Neural cell (in vitro differentiated cells): Measurements from ENCODE around the gene GTSE1. TPM values are rescaled to one million over a fixed set of nuclear protein-coding genes. Genes with fewer than 3 reads are reported as not detected.

Experiments used
- H2AFZ ChIP-seq: fragments of 200-600, 300-800 bp; sonication (generic), shearing (Covaris generic); 2 replicates; pipeline ENCODE4 v1.6.0; 2014; ENCODE audit warnings: low read depth, mild to moderate bottlenecking, antibody characterized with exemption, low read length, moderate library complexity
- H3F3A ChIP-seq: fragments of 200-600 bp; shearing (Covaris generic); 2 replicates; pipeline ENCODE4 v1.6.1; 2016; ENCODE audit warnings: mild to moderate bottlenecking, moderate library complexity, mixed read lengths, antibody characterized with exemption, low read length; ENCODE audit not compliant: insufficient read depth, poor library complexity, severe bottlenecking
- H3K27ac ChIP-seq: fragments of 200-600, 300-800 bp; sonication (generic), shearing (Covaris generic); 2 replicates; pipeline ENCODE4 v1.5.1; 2014; ENCODE audit warnings: mild to moderate bottlenecking, low read length, moderate library complexity
- H3K27me3 ChIP-seq: fragments of 300-800, 200-600 bp; sonication (generic), shearing (Covaris generic); 2 replicates; pipeline ENCODE4 v1.6.0; 2014; ENCODE audit warnings: mild to moderate bottlenecking, low read depth, low read length, moderate library complexity; ENCODE audit not compliant: insufficient read depth
- H3K36me3 ChIP-seq: fragments of 300-800, 200-600 bp; sonication (generic), shearing (Covaris generic); 2 replicates; pipeline ENCODE4 v1.5.1; 2014; ENCODE audit warnings: mild to moderate bottlenecking, antibody characterized with exemption, low read length, moderate library complexity; ENCODE audit not compliant: insufficient read depth
- H3K4me2 ChIP-seq: fragments of 300-800, 200-600 bp; sonication (generic), shearing (Covaris generic); 2 replicates; pipeline ENCODE4 v1.6.0; 2014; ENCODE audit warnings: mild to moderate bottlenecking, low read length
- H3K4me3 ChIP-seq: fragments of 300-800, 200-600 bp; sonication (generic), shearing (Covaris generic); 2 replicates; pipeline ENCODE4 v1.5.1; 2014; ENCODE audit warnings: mild to moderate bottlenecking, low read length, moderate library complexity
- H3K79me2 ChIP-seq: fragments of 200-600 bp; shearing (Covaris generic); replicated peaks from 2 replicates; pipeline ENCODE4 v1.6.0; 2014; ENCODE audit warnings: mild to moderate bottlenecking, low read length, moderate library complexity; ENCODE audit not compliant: insufficient read depth
- H3K9ac ChIP-seq: fragments of 300-800, 200-600 bp; sonication (generic), shearing (Covaris generic); 2 replicates; pipeline ENCODE4 v1.6.1; 2016; ENCODE audit warnings: mild to moderate bottlenecking, low read length, mixed read lengths
- H3K9me2 ChIP-seq: fragments of 200-600 bp; shearing (Covaris generic); 2 replicates; pipeline ENCODE4 v1.6.1; 2016; ENCODE audit warnings: mild to moderate bottlenecking, low read length, mixed read lengths; ENCODE audit not compliant: insufficient read depth
- H3K9me3 ChIP-seq: fragments of 200-600, 300-800 bp; sonication (generic), shearing (Covaris generic); 2 replicates; pipeline ENCODE4 v1.6.1; 2016; ENCODE audit warnings: mild to moderate bottlenecking, mixed run types, low read length, moderate library complexity, mixed read lengths
- H4K20me1 ChIP-seq: fragments of 200-600 bp; shearing (Covaris generic); 2 replicates; pipeline ENCODE4 v1.6.1; 2016; ENCODE audit warnings: mild to moderate bottlenecking, mixed run types; ENCODE audit not compliant: insufficient read depth
- EP300 ChIP-seq: fragments of 450-650 bp; conservative IDR thresholded peaks from 2 replicates; pipeline ENCODE4 v1.6.1; 2014; ENCODE audit warnings: antibody characterized with exemption, mild to moderate bottlenecking, moderate library complexity; ENCODE audit not compliant: poor library complexity, severe bottlenecking
- EZH2 ChIP-seq: fragments of 200-600, 300-800 bp; shearing (Covaris generic), sonication (generic); IDR thresholded peaks from 2 replicates; pipeline ENCODE4 v1.6.1; 2014; ENCODE audit warnings: antibody characterized with exemption, low read length, borderline replicate concordance, mild to moderate bottlenecking; ENCODE audit not compliant: insufficient read depth, poor library complexity, severe bottlenecking
- MXI1 ChIP-seq: fragments of 450-650 bp; conservative IDR thresholded peaks from 2 replicates; pipeline ENCODE4 v1.6.1; 2014; ENCODE audit warnings: antibody characterized with exemption, mild to moderate bottlenecking; ENCODE audit not compliant: poor library complexity, severe bottlenecking
- POLR2AphosphoS5 ChIP-seq: IDR thresholded peaks from 2 replicates; pipeline ENCODE4 v1.6.1; 2012
- RAD21 ChIP-seq: fragments of 450-650 bp; conservative IDR thresholded peaks from 2 replicates; pipeline ENCODE4 v1.6.1; 2014; ENCODE audit warnings: antibody characterized with exemption, mild to moderate bottlenecking, moderate library complexity
- SMC3 ChIP-seq: fragments of 450-650 bp; conservative IDR thresholded peaks from 2 replicates; pipeline ENCODE4 v1.6.1; 2014; ENCODE audit warnings: antibody characterized with exemption, mild to moderate bottlenecking, moderate library complexity; ENCODE audit not compliant: poor library complexity
- TAF1 ChIP-seq: IDR thresholded peaks from 2 replicates; pipeline ENCODE4 v1.6.1; 2012; ENCODE audit warnings: low read depth
- polyA plus RNA-seq: library from polyadenylated mRNA; depleted of rRNA; stranded (reverse); fragments of >200 nt; gene quantifications from 2 replicates; pipeline ENCODE4 v1.2.3, GENCODE V29; 2014
- TF ChIP-seq, protein P1 (sequence below): IDR thresholded peaks from 2 replicates; pipeline ENCODE4 v1.6.1; 2012; ENCODE audit warnings: borderline replicate concordance
- TF ChIP-seq, protein P2 (sequence below): fragments of 450-650 bp; IDR thresholded peaks from 2 replicates; pipeline ENCODE4 v1.5.1; 2014; ENCODE audit warnings: antibody characterized with exemption, mild to moderate bottlenecking, moderate library complexity; ENCODE audit not compliant: poor library complexity, severe bottlenecking

GTSE1 gene
- polyA plus RNA-seq, 1 donor from 2014 or later = 0.28 TPM

- Histone ChIP-seq H3K27ac (no peak overlapping the region), H3K27me3 (no peaks in the 10 kb centered on the region), H3K4me3 (no peak overlapping the region), H3F3A (no peaks in the 10 kb centered on the region), H3K36me3 (no peaks in the 10 kb centered on the region), H2AFZ (no peak overlapping the region), H4K20me1 (no peaks in the 10 kb centered on the region), H3K79me2 (no peaks in the 10 kb centered on the region), H3K4me2 (no peak overlapping the region), H3K9me2 (no peaks in the 10 kb centered on the region), H3K9ac (no peak overlapping the region), H3K9me3 (no peaks in the 10 kb centered on the region)
- TF ChIP-seq EZH2 (no peak), EP300 (no peak), RAD21 (no peak), POLR2AphosphoS5 (no peak), MXI1 (no peak), SMC3 (no peak), TAF1 (no peak)
- TF ChIP-seq, protein P1, sequence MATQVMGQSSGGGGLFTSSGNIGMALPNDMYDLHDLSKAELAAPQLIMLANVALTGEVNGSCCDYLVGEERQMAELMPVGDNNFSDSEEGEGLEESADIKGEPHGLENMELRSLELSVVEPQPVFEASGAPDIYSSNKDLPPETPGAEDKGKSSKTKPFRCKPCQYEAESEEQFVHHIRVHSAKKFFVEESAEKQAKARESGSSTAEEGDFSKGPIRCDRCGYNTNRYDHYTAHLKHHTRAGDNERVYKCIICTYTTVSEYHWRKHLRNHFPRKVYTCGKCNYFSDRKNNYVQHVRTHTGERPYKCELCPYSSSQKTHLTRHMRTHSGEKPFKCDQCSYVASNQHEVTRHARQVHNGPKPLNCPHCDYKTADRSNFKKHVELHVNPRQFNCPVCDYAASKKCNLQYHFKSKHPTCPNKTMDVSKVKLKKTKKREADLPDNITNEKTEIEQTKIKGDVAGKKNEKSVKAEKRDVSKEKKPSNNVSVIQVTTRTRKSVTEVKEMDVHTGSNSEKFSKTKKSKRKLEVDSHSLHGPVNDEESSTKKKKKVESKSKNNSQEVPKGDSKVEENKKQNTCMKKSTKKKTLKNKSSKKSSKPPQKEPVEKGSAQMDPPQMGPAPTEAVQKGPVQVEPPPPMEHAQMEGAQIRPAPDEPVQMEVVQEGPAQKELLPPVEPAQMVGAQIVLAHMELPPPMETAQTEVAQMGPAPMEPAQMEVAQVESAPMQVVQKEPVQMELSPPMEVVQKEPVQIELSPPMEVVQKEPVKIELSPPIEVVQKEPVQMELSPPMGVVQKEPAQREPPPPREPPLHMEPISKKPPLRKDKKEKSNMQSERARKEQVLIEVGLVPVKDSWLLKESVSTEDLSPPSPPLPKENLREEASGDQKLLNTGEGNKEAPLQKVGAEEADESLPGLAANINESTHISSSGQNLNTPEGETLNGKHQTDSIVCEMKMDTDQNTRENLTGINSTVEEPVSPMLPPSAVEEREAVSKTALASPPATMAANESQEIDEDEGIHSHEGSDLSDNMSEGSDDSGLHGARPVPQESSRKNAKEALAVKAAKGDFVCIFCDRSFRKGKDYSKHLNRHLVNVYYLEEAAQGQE = no peak
- TF ChIP-seq, protein P2, sequence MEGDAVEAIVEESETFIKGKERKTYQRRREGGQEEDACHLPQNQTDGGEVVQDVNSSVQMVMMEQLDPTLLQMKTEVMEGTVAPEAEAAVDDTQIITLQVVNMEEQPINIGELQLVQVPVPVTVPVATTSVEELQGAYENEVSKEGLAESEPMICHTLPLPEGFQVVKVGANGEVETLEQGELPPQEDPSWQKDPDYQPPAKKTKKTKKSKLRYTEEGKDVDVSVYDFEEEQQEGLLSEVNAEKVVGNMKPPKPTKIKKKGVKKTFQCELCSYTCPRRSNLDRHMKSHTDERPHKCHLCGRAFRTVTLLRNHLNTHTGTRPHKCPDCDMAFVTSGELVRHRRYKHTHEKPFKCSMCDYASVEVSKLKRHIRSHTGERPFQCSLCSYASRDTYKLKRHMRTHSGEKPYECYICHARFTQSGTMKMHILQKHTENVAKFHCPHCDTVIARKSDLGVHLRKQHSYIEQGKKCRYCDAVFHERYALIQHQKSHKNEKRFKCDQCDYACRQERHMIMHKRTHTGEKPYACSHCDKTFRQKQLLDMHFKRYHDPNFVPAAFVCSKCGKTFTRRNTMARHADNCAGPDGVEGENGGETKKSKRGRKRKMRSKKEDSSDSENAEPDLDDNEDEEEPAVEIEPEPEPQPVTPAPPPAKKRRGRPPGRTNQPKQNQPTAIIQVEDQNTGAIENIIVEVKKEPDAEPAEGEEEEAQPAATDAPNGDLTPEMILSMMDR = no peak
Observed at GRCh38 chr22:46358766-46359165, 62.1 kb downstream of the GTSE1 start.

DNA sequence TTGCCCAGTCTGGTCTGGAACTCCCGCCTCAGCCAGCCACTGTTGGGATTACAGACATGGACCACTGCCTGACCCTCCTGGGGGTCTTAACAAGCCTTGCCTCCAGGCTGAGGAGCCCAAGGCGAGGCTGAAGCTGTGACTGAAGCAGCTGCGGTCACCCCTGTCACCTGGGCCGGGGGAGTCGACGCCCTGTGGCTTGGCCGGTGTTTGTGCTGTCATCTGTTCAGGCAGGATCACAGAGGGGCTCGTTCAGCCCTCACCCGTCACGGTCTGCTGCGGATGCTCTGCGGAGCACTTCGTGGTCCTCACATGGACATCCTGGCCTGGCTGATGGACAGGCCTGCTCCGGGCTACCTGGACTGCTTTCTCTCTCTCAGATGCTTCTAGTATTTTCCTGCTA, 62.7 kb downstream of the GTSE1 start:
- H3F3A ChIP-seq = no peaks in the 10 kb centered on the region
- no peak overlapping the region for H3K9ac ChIP-seq
- H3K4me3 ChIP-seq = no peak overlapping the region
- no peaks in the 10 kb centered on the region for H3K27me3 ChIP-seq
- no peak overlapping the region for H3K27ac ChIP-seq
- H3K36me3 ChIP-seq = no peaks in the 10 kb centered on the region
- H3K4me2 ChIP-seq = no peak overlapping the region
- no peaks in the 10 kb centered on the region for H4K20me1 ChIP-seq
- no peak overlapping the region for H2AFZ ChIP-seq
- TF ChIP-seq MXI1 (no peak), TAF1 (no peak), EZH2 (no peak), POLR2AphosphoS5 (no peak), SMC3 (no peak), EP300 (no peak), RAD21 (no peak)
- TF ChIP-seq, protein P1 = no peak
- TF ChIP-seq, protein P2 = no peak
- no peaks in the 10 kb centered on the region for H3K9me2 ChIP-seq
- H3K9me3 ChIP-seq = no peaks in the 10 kb centered on the region
- no peaks in the 10 kb centered on the region for H3K79me2 ChIP-seq
